Body of pancreas (tissue), 4 donors: ENCODE results near the gene SNTG2. TPM values are rescaled to one million over a fixed set of nuclear protein-coding genes. Genes with fewer than 3 reads are reported as not detected.

Source experiments
- ATAC-seq: fragments of 150-250 bp; one replicate; pipeline ENCODE4 v1.9.1; 2016
- DNase-seq, 4 donors: peaks; one replicate each; pipeline ENCODE4 v3.0.0-alpha.2; 2019
- H3K27ac ChIP-seq, 4 donors: fragments of 200-600 bp; sonication (generic); 1 replicate in 3 of 4; 2 replicates in 1 of 4; pipeline versions ENCODE4 v1.5.1 to v1.6.1; 2016 to 2019; ENCODE audit warnings: mild to moderate bottlenecking in 1 of 4, mixed read lengths in 1 of 4, moderate library complexity in 1 of 4
- H3K27me3 ChIP-seq, 2 donors: fragments of 200-600 bp; sonication (generic); one replicate each; pipeline ENCODE4 v1.6.0; 2016; ENCODE audit warnings: mild to moderate bottlenecking in 1 of 2
- H3K36me3 ChIP-seq, 2 donors: fragments of 200-600 bp; sonication (generic); replicated peaks in 1 of 2; 2 replicates each; pipeline ENCODE4 v1.5.1; 2016; ENCODE audit warnings: low read depth in 2 of 2; ENCODE audit not compliant: insufficient read depth in 1 of 2
- H3K4me1 ChIP-seq: fragments of 200-600 bp; sonication (generic); one replicate; pipeline ENCODE4 v1.6.0; 2016
- H3K4me3 ChIP-seq, 2 donors: fragments of 200-600 bp; sonication (generic); 1 replicate in 1 of 2; 2 replicates in 1 of 2; pipeline ENCODE4 v1.5.1; 2016 to 2019
- H3K9me3 ChIP-seq, 3 donors: fragments of 200-600 bp; sonication (generic); 1 replicate in 2 of 3; 2 replicates in 1 of 3; pipeline ENCODE4 v1.5.1; 2016
- CTCF ChIP-seq, 7 experiments: fragments of 450-650 bp in 4 of 7; fragments of 200-600 bp in 3 of 7; sonication (generic) in 3 of 7; IDR thresholded peaks; one replicate each; pipeline ENCODE4 v1.5.1; 2016 to 2019; ENCODE audit warnings: antibody characterized with exemption in 7 of 7
- POLR2A ChIP-seq, 3 donors: fragments of 450-650 bp; IDR thresholded peaks; one replicate each; pipeline ENCODE4 v1.6.1; 2016; ENCODE audit warnings: antibody characterized with exemption in 3 of 3, mild to moderate bottlenecking in 2 of 3
- WGBS, 2 donors: methylation state at CpG; one replicate each; pipeline ENCODE4 v1.1.5; 2017; 5-methylcytosine and 5-hydroxymethylcytosine counted together
- intact Hi-C: fragments of 100-400 bp; cut with DNase I; formaldehyde crosslinking; loops from one replicate; pipeline ENCODE4 v1.15.1; 2023
- total RNA-seq, 2 donors: library from RNA; depleted of rRNA; stranded (reverse); fragments of >200 nt; gene quantifications; one replicate each; pipeline ENCODE4 v1.1.0, GENCODE V29; 2016

SNTG2 gene
- total RNA-seq, 2 donors from 2014 or later, result 11.9 to 18.7 TPM

GRCh38 chr2:974054-974453, 23.4 kb downstream of the SNTG2 start:
- H3K9me3 ChIP-seq, result peaks cover 0 to under 1% (median 0%) of the 10 kb centered on the region in 3 donors
- DNase-seq (no peak), ATAC-seq (no peak)
- 46 to 51% methylated on average over 8 of the region's 8 CpGs for WGBS, 2 donors
- intact Hi-C loops, result no loop called here
- H3K27me3 ChIP-seq, result no peaks in the 10 kb centered on the region
- no peak overlapping the region for H3K27ac ChIP-seq
- H3K36me3 ChIP-seq, result no peaks in the 10 kb centered on the region
- TF ChIP-seq POLR2A (IDR thresholded peaks at IDR 0.05) (no peak), CTCF (IDR thresholded peaks at IDR 0.05) (no peak)
- H3K4me3 ChIP-seq, result no peak overlapping the region
- H3K4me1 ChIP-seq, result peaks cover 13% of the 10 kb centered on the region

GRCh38 chr2:974502-974901, 23.9 kb downstream of the SNTG2 start:
- Histone ChIP-seq H3K36me3 (no peaks in the 10 kb centered on the region), H3K4me3 (no peak overlapping the region), H3K9me3 (no peaks in the 10 kb centered on the region), H3K27ac (no peak overlapping the region), H3K27me3 (no peaks in the 10 kb centered on the region), H3K4me1 (peaks cover 13% of the 10 kb centered on the region)
- 0 to 3% methylated on average over 2 of the region's 2 CpGs for WGBS, 2 donors
- TF ChIP-seq POLR2A (IDR thresholded peaks at IDR 0.05) (no peak), CTCF (IDR thresholded peaks at IDR 0.05) (no peak)
- ATAC-seq (peak; percentile 47), DNase-seq (peak in 3 of 4 donors; percentile 33 to 67 (median 44))
- intact Hi-C loops, result no loop called here

GRCh38 chr2:975095-975494, 24.4 kb downstream of the SNTG2 start:
- intact Hi-C loops, result no loop called here
- Histone ChIP-seq H3K9me3 (no peaks in the 10 kb centered on the region), H3K36me3 (no peaks in the 10 kb centered on the region), H3K27ac (no peak overlapping the region), H3K4me1 (peaks cover 13% of the 10 kb centered on the region), H3K27me3 (no peaks in the 10 kb centered on the region), H3K4me3 (no peak overlapping the region)
- 35 to 41% methylated on average over 4 of the region's 4 CpGs for WGBS, 2 donors
- TF ChIP-seq CTCF (IDR thresholded peaks at IDR 0.05), result no peak
- TF ChIP-seq POLR2A (IDR thresholded peaks at IDR 0.05), result no peak
- no peak for ATAC-seq
- no peak for DNase-seq

- 75 to 82% methylated on average over 8 of the region's 8 CpGs for WGBS, 2 donors
- DNase-seq (no peak), ATAC-seq (no peak)
- no peak overlapping the region for H3K4me3 ChIP-seq
- no peaks in the 10 kb centered on the region for H3K9me3 ChIP-seq
- peaks cover 9% of the 10 kb centered on the region for H3K4me1 ChIP-seq
- no peak for TF ChIP-seq POLR2A (IDR thresholded peaks at IDR 0.05)
- no peak for TF ChIP-seq CTCF (IDR thresholded peaks at IDR 0.05)
- intact Hi-C loops, result no loop called here
- H3K27me3 ChIP-seq, result no peaks in the 10 kb centered on the region
- no peaks in the 10 kb centered on the region for H3K36me3 ChIP-seq
- no peak overlapping the region for H3K27ac ChIP-seq
Measured at GRCh38 chr2:979069-979928, 28.6 kb downstream of the SNTG2 start.

GRCh38 chr2:980176-980575, 29.5 kb downstream of the SNTG2 start:
- intact Hi-C loops, result no loop called here
- WGBS, 2 donors, result 56 to 59% methylated on average over 4 of the region's 4 CpGs
- Histone ChIP-seq H3K27ac (no peak overlapping the region), H3K27me3 (no peaks in the 10 kb centered on the region), H3K9me3 (no peaks in the 10 kb centered on the region), H3K36me3 (no peaks in the 10 kb centered on the region), H3K4me3 (no peak overlapping the region), H3K4me1 (peaks cover under 1% of the 10 kb centered on the region)
- no peak for TF ChIP-seq POLR2A (IDR thresholded peaks at IDR 0.05)
- DNase-seq (no peak), ATAC-seq (no peak)
